ENCODE results near the gene SPOP. TPM values are rescaled to one million over a fixed set of nuclear protein-coding genes. Genes with fewer than 3 reads are reported as not detected.
"Not testable (repeated sequence)": the region's sequence is repeated elsewhere in the genome, so short reads cannot be mapped to it uniquely, and the experiment has no call there.

The SPOP gene
- total RNA-seq, 2 experiments from 2014 or later, result 53.4 to 60.0 TPM

GRCh38 chr17:49646391-49647255 lies 31.3 kb downstream of the SPOP start:
- Mint-ChIP-seq H3K9me3 (no peaks in the 10 kb centered on the region), H3K4me3 (peak overlapping the region; percentile 37), H3K27me3 (no peaks in the 10 kb centered on the region), H3K27ac (peak overlapping the region; percentile 73), H3K4me1 (ENCODE audit: low read depth) (peaks cover 59% of the 10 kb centered on the region), H3K36me3 (peaks cover 4% of the 10 kb centered on the region)
- CTCF ChIA-PET, result interaction anchor here (1.0 to 1.8 kb wide), 5 partner anchors 19 to 77 kb away, joined by 3 to 9 read pairs (median 6); no protein-coding TSS in a partner anchor
- intact Hi-C loops (cut with micrococcal nuclease), result loop anchor here (1.0 kb wide), 1 partner anchor 30 kb away; no protein-coding TSS in a partner anchor
- POLR2A ChIA-PET, result interaction anchor here (0.8 to 1.6 kb wide), 6 partner anchors 15 to 49 kb away, joined by 3 to 6 read pairs (median 4); partner anchors contain the start of gene SPOP
- DNase-seq, result peak; percentile 76

- CTCF ChIA-PET, result interaction anchor here (1.1 to 1.8 kb wide), 4 partner anchors 18 to 76 kb away, joined by 3 to 9 read pairs (median 6); no protein-coding TSS in a partner anchor
- not testable (repeated sequence) for DNase-seq, H3K36me3 Mint-ChIP-seq, H3K27me3 Mint-ChIP-seq, H3K9me3 Mint-ChIP-seq, H3K4me3 Mint-ChIP-seq
- POLR2A ChIA-PET, result interaction anchor here (0.8 to 1.6 kb wide), 5 partner anchors 15 to 50 kb away, joined by 3 to 6 read pairs (median 5); no protein-coding TSS in a partner anchor
- intact Hi-C loops (cut with micrococcal nuclease), result loop anchor here (1.0 kb wide), 1 partner anchor 30 kb away; no protein-coding TSS in a partner anchor
- peak overlapping the region; percentile 73 for H3K27ac Mint-ChIP-seq
- H3K4me1 Mint-ChIP-seq (ENCODE audit: low read depth), result peaks cover 57% of the 10 kb centered on the region
These were observed 31.9 kb downstream of the SPOP start for GRCh38 chr17:49646056-49646390.

- no peaks in the 10 kb centered on the region for H3K27me3 Mint-ChIP-seq
- no peaks in the 10 kb centered on the region for H3K9me3 Mint-ChIP-seq
- CTCF ChIA-PET, result interaction anchor here (1.0 to 1.8 kb wide), 3 partner anchors 18 to 88 kb away, joined by 3 to 9 read pairs (median 3); no protein-coding TSS in a partner anchor
- peaks cover 4% of the 10 kb centered on the region for H3K36me3 Mint-ChIP-seq
- intact Hi-C loops (cut with micrococcal nuclease), result loop anchor here (1.0 kb wide), 1 partner anchor 31 kb away; no protein-coding TSS in a partner anchor
- H3K27ac Mint-ChIP-seq, result peak overlapping the region; percentile 43
- DNase-seq, result no peak
- peaks cover 55% of the 10 kb centered on the region for H3K4me1 Mint-ChIP-seq (ENCODE audit: low read depth)
- H3K4me3 Mint-ChIP-seq, result no peak overlapping the region
- POLR2A ChIA-PET, result interaction anchor here (1.4 to 1.6 kb wide), 2 partner anchors 17 to 27 kb away, joined by 3 to 5 read pairs; no protein-coding TSS in a partner anchor
These were observed 32.2 kb downstream of the SPOP start for GRCh38 chr17:49645654-49646053.

GRCh38 chr17:49640556-49640955 lies 37.3 kb downstream of the SPOP start:
- peaks cover 10% of the 10 kb centered on the region for H3K36me3 Mint-ChIP-seq
- no peak overlapping the region for H3K4me3 Mint-ChIP-seq
- CTCF ChIA-PET, result no interaction called here
- no peaks in the 10 kb centered on the region for H3K27me3 Mint-ChIP-seq
- no peaks in the 10 kb centered on the region for H3K9me3 Mint-ChIP-seq
- no peak overlapping the region for H3K27ac Mint-ChIP-seq
- POLR2A ChIA-PET, result no interaction called here
- peaks cover 52% of the 10 kb centered on the region for H3K4me1 Mint-ChIP-seq (ENCODE audit: low read depth)
- intact Hi-C loops (cut with micrococcal nuclease), result no loop called here
- DNase-seq, result no peak

GRCh38 chr17:49638818-49639217 lies 39.1 kb downstream of the SPOP start:
- Mint-ChIP-seq H3K36me3 (peaks cover 12% of the 10 kb centered on the region), H3K4me1 (ENCODE audit: low read depth) (peaks cover 51% of the 10 kb centered on the region)

GRCh38 chr17:49637739-49638138 lies 40.2 kb downstream of the SPOP start:
- H3K27ac Mint-ChIP-seq, result no peak overlapping the region
- CTCF ChIA-PET, result interaction anchor here (1.0 kb wide), 1 partner anchor 80 kb away, joined by 3 read pairs; no protein-coding TSS in a partner anchor
- H3K9me3 Mint-ChIP-seq, result no peaks in the 10 kb centered on the region
- POLR2A ChIA-PET, result no interaction called here
- H3K4me1 Mint-ChIP-seq (ENCODE audit: low read depth), result peaks cover 42% of the 10 kb centered on the region
- peaks cover 12% of the 10 kb centered on the region for H3K36me3 Mint-ChIP-seq
- no peaks in the 10 kb centered on the region for H3K27me3 Mint-ChIP-seq
- H3K4me3 Mint-ChIP-seq, result no peak overlapping the region
- intact Hi-C loops (cut with micrococcal nuclease), result no loop called here
- no peak for DNase-seq

More at GRCh38 chr17:49638818-49639217, 39.1 kb downstream of the SPOP start:
- ChIA-PET POLR2A (no interaction called here), CTCF (no interaction called here)
- H3K4me3 Mint-ChIP-seq, result no peak overlapping the region
- no peak overlapping the region for H3K27ac Mint-ChIP-seq
- no peak for DNase-seq
- H3K9me3 Mint-ChIP-seq, result no peaks in the 10 kb centered on the region
- no peaks in the 10 kb centered on the region for H3K27me3 Mint-ChIP-seq
- intact Hi-C loops (cut with micrococcal nuclease), result no loop called here

- DNase-seq, result no peak
- intact Hi-C loops (cut with micrococcal nuclease), result no loop called here
- H3K27ac Mint-ChIP-seq, result peak overlapping the region; percentile 42
- no peaks in the 10 kb centered on the region for H3K9me3 Mint-ChIP-seq
- CTCF ChIA-PET, result no interaction called here
- H3K4me1 Mint-ChIP-seq (ENCODE audit: low read depth), result peaks cover 40% of the 10 kb centered on the region
- peaks cover 12% of the 10 kb centered on the region for H3K36me3 Mint-ChIP-seq
- no peak overlapping the region for H3K4me3 Mint-ChIP-seq
- POLR2A ChIA-PET, result no interaction called here
- no peaks in the 10 kb centered on the region for H3K27me3 Mint-ChIP-seq
These were observed 40.8 kb downstream of the SPOP start for GRCh38 chr17:49637050-49637449.

GRCh38 chr17:49635121-49635520 lies 42.8 kb downstream of the SPOP start:
- no peak overlapping the region for H3K4me3 Mint-ChIP-seq
- H3K4me1 Mint-ChIP-seq (ENCODE audit: low read depth), result peaks cover 43% of the 10 kb centered on the region
- peaks cover 10% of the 10 kb centered on the region for H3K36me3 Mint-ChIP-seq
- H3K27me3 Mint-ChIP-seq, result no peaks in the 10 kb centered on the region
- H3K9me3 Mint-ChIP-seq, result no peaks in the 10 kb centered on the region
- ChIA-PET POLR2A (no interaction called here), CTCF (no interaction called here)
- intact Hi-C loops (cut with micrococcal nuclease), result no loop called here
- DNase-seq, result no peak
- no peak overlapping the region for H3K27ac Mint-ChIP-seq

GRCh38 chr17:49634485-49634860 lies 43.4 kb downstream of the SPOP start:
- Mint-ChIP-seq H3K4me1 (ENCODE audit: low read depth) (peaks cover 49% of the 10 kb centered on the region), H3K27ac (no peak overlapping the region), H3K4me3 (no peak overlapping the region), H3K36me3 (peaks cover 10% of the 10 kb centered on the region), H3K9me3 (no peaks in the 10 kb centered on the region), H3K27me3 (no peaks in the 10 kb centered on the region)
- ChIA-PET POLR2A (interaction anchor here (0.6 kb wide), 1 partner anchor 11 kb away, joined by 5 read pairs; no protein-coding TSS in a partner anchor), CTCF (no interaction called here)
- no peak for DNase-seq
- intact Hi-C loops (cut with micrococcal nuclease), result no loop called here

- Mint-ChIP-seq H3K27ac (no peak overlapping the region), H3K4me3 (no peak overlapping the region), H3K36me3 (peaks cover 8% of the 10 kb centered on the region), H3K27me3 (no peaks in the 10 kb centered on the region), H3K4me1 (ENCODE audit: low read depth) (peaks cover 49% of the 10 kb centered on the region), H3K9me3 (no peaks in the 10 kb centered on the region)
- ChIA-PET POLR2A (interaction anchor here (0.6 kb wide), 1 partner anchor 11 kb away, joined by 5 read pairs; no protein-coding TSS in a partner anchor), CTCF (interaction anchor here (1.3 kb wide), 1 partner anchor 66 kb away, joined by 3 read pairs; no protein-coding TSS in a partner anchor)
- intact Hi-C loops (cut with micrococcal nuclease), result no loop called here
- DNase-seq, result no peak
These were observed 44.0 kb downstream of the SPOP start for GRCh38 chr17:49633762-49634484.

GRCh38 chr17:49633250-49633649 lies 44.6 kb downstream of the SPOP start:
- H3K4me1 Mint-ChIP-seq (ENCODE audit: low read depth), result peaks cover 54% of the 10 kb centered on the region
- no peaks in the 10 kb centered on the region for H3K27me3 Mint-ChIP-seq

GRCh38 chr17:49632201-49632600 lies 45.7 kb downstream of the SPOP start:
- no peak overlapping the region for H3K27ac Mint-ChIP-seq
- peaks cover 56% of the 10 kb centered on the region for H3K4me1 Mint-ChIP-seq (ENCODE audit: low read depth)
- POLR2A ChIA-PET, result interaction anchor here (0.5 kb wide), 1 partner anchor 71 kb away, joined by 3 read pairs; no protein-coding TSS in a partner anchor
- H3K27me3 Mint-ChIP-seq, result no peaks in the 10 kb centered on the region
- H3K9me3 Mint-ChIP-seq, result no peaks in the 10 kb centered on the region
- DNase-seq, result no peak
- intact Hi-C loops (cut with micrococcal nuclease), result no loop called here
- H3K4me3 Mint-ChIP-seq, result no peak overlapping the region
- CTCF ChIA-PET, result interaction anchor here (0.7 to 1.6 kb wide), 3 partner anchors 64 to 233 kb away, joined by 3 to 4 read pairs (median 4); no protein-coding TSS in a partner anchor
- H3K36me3 Mint-ChIP-seq, result peaks cover 3% of the 10 kb centered on the region

More at GRCh38 chr17:49633250-49633649, 44.6 kb downstream of the SPOP start:
- intact Hi-C loops (cut with micrococcal nuclease), result no loop called here
- no peak overlapping the region for H3K4me3 Mint-ChIP-seq
- CTCF ChIA-PET, result interaction anchor here (1.3 kb wide), 1 partner anchor 66 kb away, joined by 3 read pairs; no protein-coding TSS in a partner anchor
- peaks cover 4% of the 10 kb centered on the region for H3K36me3 Mint-ChIP-seq
- H3K9me3 Mint-ChIP-seq, result no peaks in the 10 kb centered on the region
- POLR2A ChIA-PET, result no interaction called here
- no peak overlapping the region for H3K27ac Mint-ChIP-seq
- DNase-seq, result no peak
